ENCODE measurements around the gene ARMC12. TPM values are rescaled to one million over a fixed set of nuclear protein-coding genes. Genes with fewer than 3 reads are reported as not detected.

ARMC12 gene
- total RNA-seq, 4 donors from 2014 or later: 6.2 TPM; not detected in 3

GRCh38 chr6:35752330-35752729, 15.5 kb downstream of the ARMC12 start:
- TF ChIP-seq POLR2A (IDR thresholded peaks at IDR 0.05): no peak
- no peak for TF ChIP-seq CTCF (IDR thresholded peaks at IDR 0.05 in 4 of 5, conservative IDR thresholded peaks at IDR 0.05 in 1 of 5)
- Histone ChIP-seq H3K9me3 (no peaks in the 10 kb centered on the region), H3K27me3 (no peaks in the 10 kb centered on the region), H3K36me3 (no peaks in the 10 kb centered on the region), H3K4me3 (no peak overlapping the region), H3K4me1 (no peaks in the 10 kb centered on the region), H3K27ac (no peak overlapping the region)
- ATAC-seq (no peak), DNase-seq (no peak)
- in situ Hi-C loops (cut with MboI; ENCODE audit: low sequenced_read_pairs in 4 of 4): no loop called here
- intact Hi-C loops (cut with DNase I; ENCODE audit: low total_unique reads): no loop called here

DNA sequence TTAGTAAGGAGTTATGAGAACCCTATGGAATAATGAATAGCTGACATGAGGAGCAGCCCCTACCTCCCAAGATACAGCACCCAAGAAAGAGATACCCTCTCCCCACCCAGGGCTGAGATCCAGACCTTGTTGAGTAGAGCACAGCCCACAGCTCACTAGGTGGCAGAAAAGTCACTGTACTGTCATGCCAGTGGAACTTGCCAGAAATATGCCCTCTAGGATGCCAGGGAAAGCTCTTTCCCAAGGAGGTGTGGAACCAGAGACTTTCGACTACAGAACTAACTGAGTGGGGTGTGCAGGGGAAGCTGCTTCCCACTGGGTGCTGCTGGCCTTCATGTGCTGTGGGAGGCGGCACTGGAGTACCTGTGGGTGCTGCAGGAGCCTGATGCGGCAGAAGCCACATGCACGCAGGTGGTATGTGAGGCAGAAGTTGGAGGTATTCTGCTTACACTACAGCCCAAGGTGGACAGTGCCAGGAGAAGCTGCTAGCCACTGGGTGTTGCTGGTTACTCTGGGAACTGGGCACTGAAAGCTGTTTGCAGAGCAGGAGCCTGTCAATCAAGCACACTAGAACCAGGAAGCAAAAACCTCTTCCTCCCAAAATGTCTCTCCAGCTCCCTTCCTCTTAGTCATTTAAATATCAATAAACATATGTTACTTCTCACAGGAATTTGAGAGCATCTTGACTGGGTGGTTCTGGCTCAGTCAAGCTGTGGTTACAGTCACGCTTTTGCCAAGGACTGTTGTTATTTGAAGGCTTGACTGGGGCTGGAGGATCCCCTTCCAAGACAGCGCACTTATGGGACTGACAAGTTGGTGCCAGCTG, 17.8 kb downstream of the ARMC12 start:
- Histone ChIP-seq H3K27me3 (no peaks in the 10 kb centered on the region), H3K9me3 (no peaks in the 10 kb centered on the region), H3K4me1 (no peaks in the 10 kb centered on the region), H3K4me3 (no peak overlapping the region), H3K27ac (no peak overlapping the region), H3K36me3 (no peaks in the 10 kb centered on the region)
- TF ChIP-seq POLR2A (IDR thresholded peaks at IDR 0.05) (no peak), CTCF (IDR thresholded peaks at IDR 0.05 in 4 of 5, conservative IDR thresholded peaks at IDR 0.05 in 1 of 5) (no peak)
- no peak for DNase-seq
- in situ Hi-C loops (cut with MboI; ENCODE audit: low sequenced_read_pairs in 4 of 4): no loop called here
- intact Hi-C loops (cut with DNase I; ENCODE audit: low total_unique reads): no loop called here
- ATAC-seq: no peak

DNA sequence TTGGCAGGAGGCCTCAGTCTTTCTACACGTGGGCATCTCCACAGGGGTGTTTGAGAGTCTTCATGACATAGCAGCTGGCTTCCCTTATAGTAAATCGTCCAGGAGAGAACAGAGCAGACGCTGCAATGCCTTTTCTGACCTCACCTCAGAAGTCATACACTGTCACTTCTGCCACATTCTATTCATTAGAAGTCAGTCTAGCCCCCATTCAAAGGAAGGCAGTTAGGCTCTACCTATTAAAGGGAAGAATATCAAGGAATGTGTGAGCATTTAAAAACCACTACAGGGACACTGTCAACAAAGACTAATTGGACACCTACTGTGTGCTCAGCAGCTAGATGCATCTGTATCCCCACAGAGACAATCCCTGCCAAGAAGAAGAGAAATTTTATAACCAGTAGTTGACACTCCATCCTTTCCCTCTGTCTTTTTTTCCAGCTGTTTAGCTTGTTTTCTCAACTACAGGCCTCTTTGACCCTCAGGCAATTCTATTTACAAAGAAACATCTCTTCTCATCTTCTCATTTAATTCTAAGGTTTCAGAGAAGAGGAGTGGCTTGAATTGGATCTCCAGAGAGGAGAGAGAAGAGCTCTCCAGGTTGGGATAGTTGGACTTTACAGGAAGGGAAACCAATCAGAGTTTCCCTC, 18.6 kb downstream of the ARMC12 start:
- ATAC-seq: no peak
- H3K4me3 ChIP-seq: no peak overlapping the region
- H3K27ac ChIP-seq: no peak overlapping the region
- H3K9me3 ChIP-seq: no peaks in the 10 kb centered on the region
- TF ChIP-seq CTCF (IDR thresholded peaks at IDR 0.05 in 4 of 5, conservative IDR thresholded peaks at IDR 0.05 in 1 of 5) (no peak), POLR2A (IDR thresholded peaks at IDR 0.05) (no peak)
- H3K36me3 ChIP-seq: no peaks in the 10 kb centered on the region
- no peaks in the 10 kb centered on the region for H3K4me1 ChIP-seq
- DNase-seq: no peak
- peaks cover 0 to 6% (median 5%) of the 10 kb centered on the region in 3 donors for H3K27me3 ChIP-seq
- in situ Hi-C loops (cut with MboI; ENCODE audit: low sequenced_read_pairs in 4 of 4): no loop called here
- intact Hi-C loops (cut with DNase I; ENCODE audit: low total_unique reads): no loop called here

DNA sequence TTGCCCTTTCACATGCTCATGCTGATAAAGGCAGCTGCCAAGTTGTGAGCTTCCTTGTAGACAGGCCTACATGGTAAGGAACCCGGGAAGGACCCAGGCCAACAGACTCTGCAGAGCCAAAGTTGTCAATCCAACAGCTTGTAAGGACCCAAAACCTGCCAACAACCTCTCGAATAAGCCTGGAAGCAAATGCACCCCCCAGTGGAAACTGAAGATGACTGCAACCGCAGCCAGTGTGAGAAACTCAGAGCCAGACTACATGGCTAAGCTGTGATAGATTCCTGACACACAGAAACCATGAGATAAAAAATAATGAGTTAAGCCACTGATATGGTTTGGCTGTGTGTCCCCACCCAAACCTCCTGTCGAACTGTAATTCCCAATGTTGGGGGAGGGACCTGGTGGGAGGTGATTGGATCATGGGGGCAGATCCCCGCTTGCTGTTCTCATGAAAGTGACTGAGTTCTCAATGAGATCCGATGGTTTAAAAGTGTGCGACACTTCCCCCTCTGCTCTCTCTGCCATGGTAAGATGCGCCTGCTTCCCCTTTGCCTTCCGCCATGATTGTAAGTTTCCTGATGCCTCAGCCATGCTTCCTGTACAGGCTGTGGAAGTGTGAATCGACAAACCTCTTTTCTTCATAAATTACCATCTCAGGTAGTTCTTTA, 20.8 kb downstream of the ARMC12 start:
- no peaks in the 10 kb centered on the region for H3K9me3 ChIP-seq
- TF ChIP-seq CTCF (IDR thresholded peaks at IDR 0.05 in 4 of 5, conservative IDR thresholded peaks at IDR 0.05 in 1 of 5) (no peak), POLR2A (IDR thresholded peaks at IDR 0.05) (no peak)
- peaks cover 5 to 25% (median 17%) of the 10 kb centered on the region in 3 donors for H3K27me3 ChIP-seq
- DNase-seq (no peak), ATAC-seq (no peak)
- intact Hi-C loops (cut with DNase I; ENCODE audit: low total_unique reads): no loop called here
- H3K27ac ChIP-seq: no peak overlapping the region
- no peaks in the 10 kb centered on the region for H3K4me1 ChIP-seq
- H3K36me3 ChIP-seq: no peaks in the 10 kb centered on the region
- in situ Hi-C loops (cut with MboI; ENCODE audit: low sequenced_read_pairs in 4 of 4): no loop called here
- no peak overlapping the region for H3K4me3 ChIP-seq

All from gastrocnemius medialis (tissue), 4 donors.